ENCODE results near the gene NRG3.

NRG3 gene

GRCh38 chr10:81843042-81843441 is 32.0 kb upstream of the NRG3 start:
- H3K36me3 ChIP-seq (ENCODE audit: control insufficient read depth in 2 of 2, insufficient read depth in 1 of 2, low read length in 2 of 2) = no peaks in the 10 kb centered on the region
- TF ChIP-seq, protein P1, sequence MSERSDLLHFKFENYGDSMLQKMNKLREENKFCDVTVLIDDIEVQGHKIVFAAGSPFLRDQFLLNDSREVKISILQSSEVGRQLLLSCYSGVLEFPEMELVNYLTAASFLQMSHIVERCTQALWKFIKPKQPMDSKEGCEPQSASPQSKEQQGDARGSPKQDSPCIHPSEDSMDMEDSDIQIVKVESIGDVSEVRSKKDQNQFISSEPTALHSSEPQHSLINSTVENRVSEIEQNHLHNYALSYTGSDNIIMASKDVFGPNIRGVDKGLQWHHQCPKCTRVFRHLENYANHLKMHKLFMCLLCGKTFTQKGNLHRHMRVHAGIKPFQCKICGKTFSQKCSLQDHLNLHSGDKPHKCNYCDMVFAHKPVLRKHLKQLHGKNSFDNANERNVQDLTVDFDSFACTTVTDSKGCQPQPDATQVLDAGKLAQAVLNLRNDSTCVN (tag by site-specific recombination; optimal IDR thresholded peaks at IDR 0.05) = no peak
- TF ChIP-seq ZNF561 (tag by site-specific recombination; IDR thresholded peaks at IDR 0.05; ENCODE audit: borderline replicate concordance) (no peak), ZNF658 (tag by site-specific recombination; IDR thresholded peaks at IDR 0.05) (no peak), ZNF670 (tag by site-specific recombination; IDR thresholded peaks at IDR 0.05; ENCODE audit: low read depth) (no peak), ZNF2 (tag by site-specific recombination; IDR thresholded peaks at IDR 0.05) (no peak), YY1 (tag by site-specific recombination; IDR thresholded peaks at IDR 0.05) (no peak), IKZF3 (tag by site-specific recombination; IDR thresholded peaks at IDR 0.05) (no peak), ZBTB17 (tag by site-specific recombination; IDR thresholded peaks at IDR 0.05) (no peak), ZNF701 (tag by site-specific recombination; IDR thresholded peaks at IDR 0.05) (no peak), ZNF624 (tag by site-specific recombination; IDR thresholded peaks at IDR 0.05) (no peak), MYNN (tag by site-specific recombination; IDR thresholded peaks at IDR 0.05; ENCODE audit: borderline replicate concordance) (no peak), ZNF518A (tag by site-specific recombination; conservative IDR thresholded peaks at IDR 0.05; ENCODE audit: low read depth) (no peak), ZNF544 (tag by site-specific recombination; IDR thresholded peaks at IDR 0.05) (no peak), GLI4 (tag by site-specific recombination; IDR thresholded peaks at IDR 0.05) (no peak), ZNF24 (tag by site-specific recombination; IDR thresholded peaks at IDR 0.05) (no peak)
- TF ChIP-seq, protein P2, sequence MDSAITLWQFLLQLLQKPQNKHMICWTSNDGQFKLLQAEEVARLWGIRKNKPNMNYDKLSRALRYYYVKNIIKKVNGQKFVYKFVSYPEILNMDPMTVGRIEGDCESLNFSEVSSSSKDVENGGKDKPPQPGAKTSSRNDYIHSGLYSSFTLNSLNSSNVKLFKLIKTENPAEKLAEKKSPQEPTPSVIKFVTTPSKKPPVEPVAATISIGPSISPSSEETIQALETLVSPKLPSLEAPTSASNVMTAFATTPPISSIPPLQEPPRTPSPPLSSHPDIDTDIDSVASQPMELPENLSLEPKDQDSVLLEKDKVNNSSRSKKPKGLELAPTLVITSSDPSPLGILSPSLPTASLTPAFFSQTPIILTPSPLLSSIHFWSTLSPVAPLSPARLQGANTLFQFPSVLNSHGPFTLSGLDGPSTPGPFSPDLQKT (IDR thresholded peaks at IDR 0.05; ENCODE audit: borderline replicate concordance, low read depth, low read length) = no peak
- ChIA-PET CTCF (interaction anchor here (0.6 to 1.9 kb wide), 9 partner anchors 12 to 307 kb away, joined by 3 to 9 read pairs (median 3); no protein-coding TSS in a partner anchor), POLR2A (no interaction called here)
- H3K9me3 ChIP-seq (ENCODE audit: control insufficient read depth, insufficient read depth, low read depth, low read length) = no peaks in the 10 kb centered on the region
- no peaks in the 10 kb centered on the region for H3K4me1 ChIP-seq (ENCODE audit: control insufficient read depth, insufficient read depth, low read length)
- no peak overlapping the region for H3K27ac ChIP-seq (ENCODE audit: extremely low read depth, low read depth, low read length)
- no peak overlapping the region for H3K4me3 ChIP-seq (ENCODE audit: low read depth, low read length)

DNA sequence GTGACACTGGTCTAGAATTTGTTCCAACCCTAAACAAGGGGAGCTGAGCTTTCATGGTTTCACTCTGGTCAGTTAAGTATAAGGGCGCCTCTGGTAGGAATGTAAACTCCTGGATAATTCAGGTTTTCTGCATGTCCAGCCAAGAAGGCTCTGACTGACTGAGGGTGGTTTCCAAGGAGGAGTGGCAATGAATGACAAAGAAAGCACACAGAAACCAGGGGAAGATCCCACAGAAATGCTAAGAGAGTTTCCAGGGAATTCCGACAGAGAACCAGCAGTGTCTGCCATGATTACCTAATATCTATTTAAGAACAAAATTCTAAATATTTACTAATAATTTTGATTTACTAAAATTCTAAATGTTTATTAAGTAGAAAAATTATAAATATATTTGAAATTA is 27.3 kb upstream of the NRG3 start:
- CTCF ChIA-PET = interaction anchor here (0.7 to 1.1 kb wide), 2 partner anchors 41 to 1151 kb away, joined by 3 to 5 read pairs; no protein-coding TSS in a partner anchor
- no peak overlapping the region for H3K4me3 ChIP-seq (ENCODE audit: low read depth, low read length)
- POLR2A ChIA-PET = no interaction called here
- H3K36me3 ChIP-seq (ENCODE audit: control insufficient read depth in 2 of 2, insufficient read depth in 1 of 2, low read length in 2 of 2) = no peaks in the 10 kb centered on the region
- H3K9me3 ChIP-seq (ENCODE audit: control insufficient read depth, insufficient read depth, low read depth, low read length) = no peaks in the 10 kb centered on the region
- H3K27ac ChIP-seq (ENCODE audit: extremely low read depth, low read depth, low read length) = no peak overlapping the region
- no peaks in the 10 kb centered on the region for H3K4me1 ChIP-seq (ENCODE audit: control insufficient read depth, insufficient read depth, low read length)
- TF ChIP-seq GLIS1 (tag by site-specific recombination; IDR thresholded peaks at IDR 0.05) = no peak
- TF ChIP-seq TRIM28 (IDR thresholded peaks at IDR 0.05; ENCODE audit: borderline replicate concordance, low read length) = no peak
- TF ChIP-seq ZBTB8A (tag by site-specific recombination; IDR thresholded peaks at IDR 0.05) = no peak
- no peak for TF ChIP-seq ZNF670 (tag by site-specific recombination; IDR thresholded peaks at IDR 0.05; ENCODE audit: low read depth)
- TF ChIP-seq ZFP69B (tag by site-specific recombination; IDR thresholded peaks at IDR 0.05) = no peak
- TF ChIP-seq, protein P2 (IDR thresholded peaks at IDR 0.05; ENCODE audit: borderline replicate concordance, low read depth, low read length) = no peak
- TF ChIP-seq OVOL3 (tag by site-specific recombination; IDR thresholded peaks at IDR 0.05) = no peak
- TF ChIP-seq FEZF1 (tag by site-specific recombination; IDR thresholded peaks at IDR 0.05) = no peak
- TF ChIP-seq, protein P3, sequence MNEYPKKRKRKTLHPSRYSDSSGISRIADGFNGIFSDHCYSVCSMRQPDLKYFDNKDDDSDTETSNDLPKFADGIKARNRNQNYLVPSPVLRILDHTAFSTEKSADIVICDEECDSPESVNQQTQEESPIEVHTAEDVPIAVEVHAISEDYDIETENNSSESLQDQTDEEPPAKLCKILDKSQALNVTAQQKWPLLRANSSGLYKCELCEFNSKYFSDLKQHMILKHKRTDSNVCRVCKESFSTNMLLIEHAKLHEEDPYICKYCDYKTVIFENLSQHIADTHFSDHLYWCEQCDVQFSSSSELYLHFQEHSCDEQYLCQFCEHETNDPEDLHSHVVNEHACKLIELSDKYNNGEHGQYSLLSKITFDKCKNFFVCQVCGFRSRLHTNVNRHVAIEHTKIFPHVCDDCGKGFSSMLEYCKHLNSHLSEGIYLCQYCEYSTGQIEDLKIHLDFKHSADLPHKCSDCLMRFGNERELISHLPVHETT (tag by site-specific recombination; IDR thresholded peaks at IDR 0.05) = no peak
- no peak for TF ChIP-seq KLF9 (tag by site-specific recombination; IDR thresholded peaks at IDR 0.05; ENCODE audit: low read depth)
- no peak for TF ChIP-seq ZNF302 (tag by site-specific recombination; IDR thresholded peaks at IDR 0.05; ENCODE audit: low read depth)
- no peak for TF ChIP-seq ZSCAN30 (tag by site-specific recombination; IDR thresholded peaks at IDR 0.05)
- TF ChIP-seq ZNF366 (tag by site-specific recombination; conservative IDR thresholded peaks at IDR 0.05) = no peak
- TF ChIP-seq ZNF184 (tag by site-specific recombination; IDR thresholded peaks at IDR 0.05) = no peak

All from HEK293 (cell line).